ENCODE measurements around the gene CDC37L1. TPM values are rescaled to one million over a fixed set of nuclear protein-coding genes. Genes with fewer than 3 reads are reported as not detected.

The CDC37L1 gene
- total RNA-seq, 1 experiment from 2014 or later = 12.1 TPM

- Mint-ChIP-seq H3K27ac (ENCODE audit: unreplicated experiment) (no peak overlapping the region), H3K27me3 (ENCODE audit: unreplicated experiment) (no peaks in the 10 kb centered on the region), H3K36me3 (ENCODE audit: insufficient read depth, unreplicated experiment) (peaks cover 5% of the 10 kb centered on the region), H3K4me3 (ENCODE audit: low read depth, unreplicated experiment) (no peak overlapping the region), H3K9me3 (ENCODE audit: low read depth, unreplicated experiment) (no peaks in the 10 kb centered on the region), H3K4me1 (ENCODE audit: low read depth, unreplicated experiment) (no peaks in the 10 kb centered on the region)
- CTCF ChIA-PET = interaction anchor here (0.5 kb wide), 1 partner anchor 54 kb away, joined by 5 read pairs; no protein-coding TSS in a partner anchor
- BruUV-seq (replicated peaks) = no TSS peak
- intact Hi-C loops (cut with micrococcal nuclease; ENCODE audit: unreplicated experiment) = loop anchor here (10.0 kb wide), 1 partner anchor 50 kb away; no protein-coding TSS in a partner anchor
- TF ChIP-seq, protein P1, sequence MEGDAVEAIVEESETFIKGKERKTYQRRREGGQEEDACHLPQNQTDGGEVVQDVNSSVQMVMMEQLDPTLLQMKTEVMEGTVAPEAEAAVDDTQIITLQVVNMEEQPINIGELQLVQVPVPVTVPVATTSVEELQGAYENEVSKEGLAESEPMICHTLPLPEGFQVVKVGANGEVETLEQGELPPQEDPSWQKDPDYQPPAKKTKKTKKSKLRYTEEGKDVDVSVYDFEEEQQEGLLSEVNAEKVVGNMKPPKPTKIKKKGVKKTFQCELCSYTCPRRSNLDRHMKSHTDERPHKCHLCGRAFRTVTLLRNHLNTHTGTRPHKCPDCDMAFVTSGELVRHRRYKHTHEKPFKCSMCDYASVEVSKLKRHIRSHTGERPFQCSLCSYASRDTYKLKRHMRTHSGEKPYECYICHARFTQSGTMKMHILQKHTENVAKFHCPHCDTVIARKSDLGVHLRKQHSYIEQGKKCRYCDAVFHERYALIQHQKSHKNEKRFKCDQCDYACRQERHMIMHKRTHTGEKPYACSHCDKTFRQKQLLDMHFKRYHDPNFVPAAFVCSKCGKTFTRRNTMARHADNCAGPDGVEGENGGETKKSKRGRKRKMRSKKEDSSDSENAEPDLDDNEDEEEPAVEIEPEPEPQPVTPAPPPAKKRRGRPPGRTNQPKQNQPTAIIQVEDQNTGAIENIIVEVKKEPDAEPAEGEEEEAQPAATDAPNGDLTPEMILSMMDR (IDR thresholded peaks at IDR 0.05; ENCODE audit: unreplicated experiment) = no peak
- DNase-seq = no peak
Measured at GRCh38 chr9:4684820-4685219, 5.5 kb downstream of the CDC37L1 start.

GRCh38 chr9:4686112-4686511 is 6.7 kb downstream of the CDC37L1 start:
- Mint-ChIP-seq H3K9me3 (ENCODE audit: low read depth, unreplicated experiment) (no peaks in the 10 kb centered on the region), H3K27me3 (ENCODE audit: unreplicated experiment) (no peaks in the 10 kb centered on the region), H3K27ac (ENCODE audit: unreplicated experiment) (no peak overlapping the region), H3K4me3 (ENCODE audit: low read depth, unreplicated experiment) (no peak overlapping the region), H3K36me3 (ENCODE audit: insufficient read depth, unreplicated experiment) (peaks cover 5% of the 10 kb centered on the region), H3K4me1 (ENCODE audit: low read depth, unreplicated experiment) (no peaks in the 10 kb centered on the region)
- intact Hi-C loops (cut with micrococcal nuclease; ENCODE audit: unreplicated experiment) = loop anchor here (10.0 kb wide), 1 partner anchor 49 kb away; no protein-coding TSS in a partner anchor
- CTCF ChIA-PET = no interaction called here
- TF ChIP-seq, protein P1 (IDR thresholded peaks at IDR 0.05; ENCODE audit: unreplicated experiment) = no peak
- DNase-seq = no peak
- no TSS peak for BruUV-seq (replicated peaks)

- DNase-seq = no peak
- no peak overlapping the region for H3K27ac Mint-ChIP-seq (ENCODE audit: unreplicated experiment)
- intact Hi-C loops (cut with micrococcal nuclease; ENCODE audit: unreplicated experiment) = loop anchor here (10.0 kb wide), 1 partner anchor 48 kb away; no protein-coding TSS in a partner anchor
- TF ChIP-seq, protein P1 (IDR thresholded peaks at IDR 0.05; ENCODE audit: unreplicated experiment) = no peak
- H3K36me3 Mint-ChIP-seq (ENCODE audit: insufficient read depth, unreplicated experiment) = peaks cover 5% of the 10 kb centered on the region
- H3K9me3 Mint-ChIP-seq (ENCODE audit: low read depth, unreplicated experiment) = no peaks in the 10 kb centered on the region
- no TSS peak for BruUV-seq (replicated peaks)
- H3K27me3 Mint-ChIP-seq (ENCODE audit: unreplicated experiment) = no peaks in the 10 kb centered on the region
- CTCF ChIA-PET = no interaction called here
- no peak overlapping the region for H3K4me3 Mint-ChIP-seq (ENCODE audit: low read depth, unreplicated experiment)
- H3K4me1 Mint-ChIP-seq (ENCODE audit: low read depth, unreplicated experiment) = no peaks in the 10 kb centered on the region
Measured at GRCh38 chr9:4686584-4686983, 7.2 kb downstream of the CDC37L1 start.

GRCh38 chr9:4689021-4689420 is 9.7 kb downstream of the CDC37L1 start:
- CTCF ChIA-PET = no interaction called here
- no TSS peak for BruUV-seq (replicated peaks)
- Mint-ChIP-seq H3K27me3 (ENCODE audit: unreplicated experiment) (no peaks in the 10 kb centered on the region), H3K9me3 (ENCODE audit: low read depth, unreplicated experiment) (no peaks in the 10 kb centered on the region), H3K27ac (ENCODE audit: unreplicated experiment) (no peak overlapping the region), H3K36me3 (ENCODE audit: insufficient read depth, unreplicated experiment) (peaks cover 5% of the 10 kb centered on the region), H3K4me1 (ENCODE audit: low read depth, unreplicated experiment) (no peaks in the 10 kb centered on the region), H3K4me3 (ENCODE audit: low read depth, unreplicated experiment) (no peak overlapping the region)
- intact Hi-C loops (cut with micrococcal nuclease; ENCODE audit: unreplicated experiment) = loop anchor here (10.0 kb wide), 1 partner anchor 46 kb away; no protein-coding TSS in a partner anchor
- DNase-seq = no peak
- TF ChIP-seq, protein P1 (IDR thresholded peaks at IDR 0.05; ENCODE audit: unreplicated experiment) = no peak

Data from Calu3 (cell line).